CD4-positive, alpha-beta T cell treated with Interleukin-15 for 1 hour (primary cell): ENCODE results near the gene LZTS2.
"Not testable (repeated sequence)": the region's sequence is repeated elsewhere in the genome, so short reads cannot be mapped to it uniquely, and the experiment has no call there.

Source experiments
- DNase-seq: peaks from one replicate; pipeline ENCODE4 v3.0.0-alpha.2; 2020

The LZTS2 gene

GRCh38 chr10:100999742-101000126, at the start of gene LZTS2:
TSS of gene LZTS2 (plus strand) at chr10:100999808. CDS start at chr10:101002539, 2,731 bp downstream.
- DNase-seq = no peak

- no peak for DNase-seq
Measured at GRCh38 chr10:100960251-100960650, 39.4 kb upstream of the LZTS2 start.

- no peak for DNase-seq
Measured at GRCh38 chr10:100962351-100963080, 37.1 kb upstream of the LZTS2 start.

- DNase-seq = no peak
Measured at GRCh38 chr10:100963826-100964225, 35.8 kb upstream of the LZTS2 start.

- no peak for DNase-seq
Measured at GRCh38 chr10:100965820-100966219, 33.8 kb upstream of the LZTS2 start.

- no peak for DNase-seq
Measured at GRCh38 chr10:100966887-100967286, 32.7 kb upstream of the LZTS2 start.

GRCh38 chr10:100967332-100967731, 32.3 kb upstream of the LZTS2 start:
- no peak for DNase-seq

- no peak for DNase-seq
Measured at GRCh38 chr10:100968062-100968736, 31.4 kb upstream of the LZTS2 start.

GRCh38 chr10:100968863-100969186, 30.8 kb upstream of the LZTS2 start:
- DNase-seq = no peak

- peak; percentile 41 for DNase-seq
Measured at GRCh38 chr10:100969187-100970075, 30.2 kb upstream of the LZTS2 start, which contains the start of gene SEMA4G. TSS of gene SEMA4G (plus strand) at chr10:100969504. CDS start at chr10:100972913, 3,409 bp downstream.

GRCh38 chr10:100970076-100970913, 29.3 kb upstream of the LZTS2 start:
- peak; percentile 55 for DNase-seq

GRCh38 chr10:100970914-100971811, 28.4 kb upstream of the LZTS2 start:
- no peak for DNase-seq

GRCh38 chr10:100972115-100972903, 27.3 kb upstream of the LZTS2 start:
- DNase-seq = no peak

- DNase-seq = no peak
Measured at GRCh38 chr10:100972904-100973535, 26.6 kb upstream of the LZTS2 start.

- not testable (repeated sequence) for DNase-seq
Measured at GRCh38 chr10:100975397-100975796, 24.2 kb upstream of the LZTS2 start.

GRCh38 chr10:100976906-100977305, 22.7 kb upstream of the LZTS2 start:
- no peak for DNase-seq

GRCh38 chr10:100977436-100977835, 22.2 kb upstream of the LZTS2 start:
- no peak for DNase-seq

- no peak for DNase-seq
Measured at GRCh38 chr10:100978121-100978900, 21.3 kb upstream of the LZTS2 start.

GRCh38 chr10:100978901-100979195, 20.8 kb upstream of the LZTS2 start:
- no peak for DNase-seq
